Activated CD8-positive, alpha-beta memory T cell treated with anti-CD3 and anti-CD28 coated beads, Interleukin-2, amount 50 U/mL, for 48 hours (primary cell): ENCODE data around the gene DCAF4.
"Not testable (repeated sequence)": the region's sequence is repeated elsewhere in the genome, so short reads cannot be mapped to it uniquely, and the experiment has no call there.

ENCODE experiments used
- DNase-seq: peaks from one replicate; pipeline ENCODE4 v3.0.0-alpha.2; 2020

DCAF4 gene

DNA sequence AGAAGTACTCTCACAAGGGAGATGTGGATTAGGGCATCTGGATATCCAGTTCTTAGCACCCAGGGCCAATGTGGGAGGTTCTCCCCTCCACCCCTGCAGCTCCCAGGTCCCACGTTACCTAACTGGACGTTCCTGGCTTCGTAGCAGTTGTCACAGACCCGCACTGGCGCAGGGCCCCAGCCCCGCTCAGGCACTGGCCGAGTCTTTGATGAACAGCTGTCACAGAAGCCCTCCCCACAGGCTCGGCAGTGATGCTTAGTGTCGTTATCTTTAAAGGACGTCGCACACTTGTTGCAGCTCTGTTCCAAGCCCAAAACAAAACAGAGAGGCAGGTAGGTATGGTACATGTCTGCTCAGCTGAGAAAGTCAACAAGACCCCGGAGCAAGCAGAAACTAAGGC lies 48.4 kb downstream of the DCAF4 start:
- no peak for DNase-seq

DNA sequence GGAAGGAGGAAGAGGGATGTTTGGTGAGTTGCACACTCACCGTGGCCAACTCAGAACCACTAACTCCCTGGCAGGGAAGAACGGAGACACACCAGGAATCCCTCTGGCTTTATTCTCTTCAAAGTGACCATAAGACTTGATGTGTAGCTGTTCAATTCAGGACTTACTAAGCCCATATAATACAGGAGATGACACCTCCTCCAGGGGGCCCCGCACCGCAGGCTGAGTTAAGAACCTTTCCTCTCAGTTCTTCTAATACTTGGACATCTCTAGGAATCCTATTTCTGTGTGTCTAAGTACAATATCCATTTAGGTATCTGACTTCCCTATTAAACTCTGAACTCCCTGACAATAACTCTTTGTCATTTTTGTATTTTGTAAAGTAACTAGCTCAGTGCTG lies 49.5 kb downstream of the DCAF4 start:
- DNase-seq = no peak

DNA sequence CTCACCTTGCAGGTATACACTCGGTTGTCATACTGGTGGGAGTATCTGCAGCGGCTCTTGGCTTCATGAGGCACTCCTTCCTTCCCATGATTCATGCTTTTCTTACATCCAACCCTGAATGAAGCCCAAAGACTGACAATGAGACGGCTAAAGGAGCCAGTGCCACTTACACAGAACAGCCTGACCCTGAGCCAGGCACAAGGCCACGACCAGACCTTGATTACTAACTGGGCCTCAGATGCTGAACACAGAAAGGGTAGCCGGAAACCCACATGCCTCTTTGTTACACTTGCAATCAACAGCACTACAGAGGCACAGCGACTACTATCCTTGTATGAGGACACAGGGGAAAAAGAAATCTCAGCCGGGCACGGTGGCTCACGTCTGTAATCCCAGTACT lies 52.6 kb downstream of the DCAF4 start:
- DNase-seq = no peak

DNA sequence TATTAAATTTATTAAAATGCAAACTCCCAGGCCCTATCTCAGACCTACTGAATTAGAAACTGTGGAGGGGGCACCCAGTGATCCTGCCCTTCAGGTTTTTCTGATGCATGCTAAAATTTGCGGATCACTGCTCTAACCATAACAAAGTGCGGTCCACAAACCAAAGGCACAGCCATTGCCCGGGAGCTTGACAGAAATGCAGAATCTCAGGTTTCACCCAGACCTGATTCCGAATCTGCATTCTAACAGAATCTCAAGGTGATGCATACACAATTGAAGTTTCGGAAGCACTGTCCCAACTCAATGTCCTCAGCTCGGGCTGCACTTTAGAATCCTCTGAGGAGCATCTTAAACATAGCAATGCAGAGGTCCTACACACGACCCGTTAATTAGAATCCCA lies 54.6 kb downstream of the DCAF4 start:
- no peak for DNase-seq

DNA sequence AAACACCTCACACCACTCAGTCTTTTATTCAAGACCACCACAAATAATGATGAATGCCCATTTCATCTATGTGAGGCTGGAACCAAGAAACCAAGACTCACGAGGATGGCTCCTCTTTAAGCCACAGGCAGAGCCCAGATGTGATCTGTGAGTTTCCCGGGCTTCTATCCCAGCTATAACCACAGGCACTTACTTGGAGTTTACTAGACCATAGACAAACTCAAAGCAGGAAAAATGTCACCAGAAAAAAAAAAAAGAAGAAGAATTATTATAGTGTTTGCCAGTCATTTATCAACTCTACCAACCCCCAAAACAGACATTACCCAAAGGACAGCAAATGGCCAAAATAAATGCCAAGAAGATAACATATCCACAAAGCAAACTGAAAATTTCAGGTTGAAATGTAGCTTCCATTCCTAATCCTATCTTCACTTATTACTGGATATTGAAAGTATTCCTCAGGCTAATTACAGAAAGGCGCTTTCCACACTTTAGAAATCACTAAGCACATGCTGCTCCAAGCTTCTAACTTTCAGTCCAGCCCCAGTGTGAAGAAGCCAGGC lies 56.0 kb downstream of the DCAF4 start:
- DNase-seq = no peak

DNA sequence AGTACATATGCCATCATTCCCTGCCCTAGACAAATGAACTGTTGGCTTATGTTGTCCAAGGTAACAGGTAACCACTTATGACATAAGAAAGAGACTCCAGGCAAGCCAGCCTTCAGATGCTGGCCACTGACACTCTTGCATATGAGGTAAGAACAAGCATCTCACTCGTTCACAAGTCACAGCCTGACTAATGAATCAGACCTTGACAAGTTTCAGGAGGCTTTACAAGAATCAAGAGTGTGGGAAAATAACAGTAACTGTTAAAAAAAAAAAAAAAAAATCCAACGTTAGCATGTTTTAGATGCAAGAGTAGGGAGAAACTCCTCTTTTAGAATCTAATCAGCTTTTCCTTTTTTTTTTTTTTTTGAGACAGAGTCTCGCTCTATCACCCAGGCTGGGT lies 60.0 kb downstream of the DCAF4 start:
- DNase-seq = no peak

DNA sequence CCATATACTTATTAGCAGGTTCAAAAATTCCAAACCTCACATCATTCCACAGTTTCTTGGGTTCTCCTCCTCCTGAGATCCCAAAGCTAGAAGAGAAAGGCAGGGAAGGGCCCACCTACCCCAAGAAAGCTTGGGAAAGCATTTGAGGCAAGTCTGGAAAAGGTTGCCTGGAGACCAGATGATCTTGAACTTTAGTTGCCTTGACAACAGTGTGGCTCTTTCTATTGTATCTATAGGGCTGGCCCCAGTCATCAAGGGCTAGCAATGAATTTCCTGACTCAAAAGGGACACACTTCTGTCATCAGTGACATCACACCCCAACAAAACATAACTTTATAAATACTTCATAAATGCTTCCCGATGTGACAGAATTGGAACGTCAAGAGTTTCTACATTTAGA lies 60.6 kb downstream of the DCAF4 start:
- DNase-seq = no peak

DNA sequence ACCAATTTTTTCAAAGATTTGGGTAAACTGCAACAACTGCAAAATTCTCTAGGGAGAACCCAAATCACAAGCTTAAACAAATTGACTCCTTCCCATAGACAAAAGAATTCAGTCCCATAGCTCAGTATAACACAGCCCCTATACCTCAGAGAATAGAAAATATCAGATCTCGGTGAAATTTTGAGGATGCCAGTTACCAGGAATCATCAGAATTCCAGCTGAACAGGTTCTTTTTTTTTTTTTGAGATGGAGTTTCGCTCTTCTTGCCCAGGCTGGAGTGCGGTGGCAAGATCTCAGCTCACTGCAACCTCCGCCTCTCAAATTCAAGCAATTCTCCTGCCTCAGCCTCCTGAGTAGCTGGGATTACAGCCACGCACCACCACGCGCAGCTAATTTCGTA lies 63.9 kb downstream of the DCAF4 start:
- no peak for DNase-seq

DNA sequence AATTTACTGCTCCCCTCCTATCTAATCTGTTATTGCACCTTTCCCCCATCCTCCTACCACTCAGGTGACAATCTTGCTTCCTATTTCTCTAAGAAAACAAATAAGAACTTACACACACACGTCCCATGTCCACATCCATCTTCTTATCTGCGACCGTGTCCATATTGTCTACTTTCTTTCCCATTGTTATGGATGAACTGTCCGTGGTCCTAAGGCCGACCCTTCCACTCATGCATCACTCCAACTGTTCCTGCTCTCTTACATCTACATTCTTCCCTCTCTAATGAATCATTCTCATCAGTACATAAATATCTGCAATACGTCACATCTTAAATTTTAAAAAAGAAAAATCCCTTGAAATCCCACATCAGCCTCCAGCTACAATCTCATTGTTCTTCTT lies 70.7 kb downstream of the DCAF4 start:
- no peak for DNase-seq

DNA sequence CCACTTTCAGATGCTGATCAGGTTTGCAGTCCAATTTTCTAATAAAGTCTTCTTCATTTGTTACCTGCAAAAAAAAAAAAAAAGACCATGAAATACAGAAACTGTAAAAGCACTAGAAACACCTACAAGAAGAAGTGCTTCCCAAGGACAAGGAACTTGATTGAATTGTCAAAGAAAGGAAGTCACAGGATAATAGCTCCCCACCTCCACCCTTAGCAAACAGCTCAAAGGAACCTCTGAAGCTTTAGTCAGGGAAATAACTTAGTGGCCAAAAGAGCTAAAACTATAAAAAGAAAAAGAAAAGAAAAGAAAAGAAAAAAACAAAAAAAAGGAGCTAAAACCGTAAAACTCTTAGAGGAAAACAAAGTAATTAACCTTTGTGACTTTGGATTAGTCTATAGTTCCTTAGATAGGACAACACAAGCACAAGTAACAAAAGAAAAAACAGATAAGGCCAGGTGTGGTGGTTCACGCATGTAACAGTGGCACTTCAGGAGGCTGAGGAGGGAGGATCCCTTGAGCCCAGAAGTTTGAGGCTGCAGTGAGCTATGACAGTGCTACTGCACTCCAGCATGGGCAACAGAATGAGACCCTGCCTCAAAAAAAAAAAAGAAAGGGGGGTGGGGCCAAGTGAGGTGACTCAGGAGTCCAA lies 72.1 kb downstream of the DCAF4 start:
- DNase-seq = no peak

DNA sequence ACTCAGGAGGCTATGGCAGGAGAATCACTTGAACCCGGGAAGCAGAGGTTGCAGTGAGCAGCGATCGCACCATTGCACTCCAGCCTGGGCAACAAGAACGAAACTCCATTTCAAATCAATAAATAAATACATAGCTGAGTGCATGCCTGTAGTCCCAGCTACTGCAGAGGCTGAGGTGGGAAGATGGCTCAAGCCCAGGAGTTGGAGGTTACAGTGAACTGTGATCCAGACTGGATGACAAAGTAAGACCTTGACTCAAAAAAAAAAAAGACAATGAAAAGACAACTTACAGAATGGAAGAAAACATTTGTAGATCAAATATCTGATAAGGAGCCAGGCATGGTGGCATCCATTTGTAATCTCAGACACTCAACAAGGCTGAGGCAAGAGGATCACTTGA lies 73.1 kb downstream of the DCAF4 start:
- DNase-seq = no peak

DNA sequence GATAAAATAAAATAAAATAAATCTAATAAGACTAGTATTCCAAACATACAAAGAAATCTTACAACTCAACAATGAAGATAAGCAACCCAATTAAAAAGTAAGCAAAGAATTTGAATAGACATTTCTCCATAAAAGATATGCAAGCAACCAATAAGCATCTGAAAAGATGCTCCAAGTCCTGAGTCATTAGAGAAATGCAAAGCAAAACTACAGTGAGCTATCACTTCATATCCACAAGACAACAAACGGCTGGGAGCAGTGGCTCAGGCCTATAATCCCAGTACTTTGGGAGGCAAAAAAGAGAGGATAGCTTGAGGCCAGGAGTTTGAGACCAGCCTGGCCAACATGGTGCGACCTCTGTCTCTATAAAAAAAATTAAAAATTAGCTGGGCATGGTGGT lies 73.8 kb downstream of the DCAF4 start:
- no peak for DNase-seq

DNA sequence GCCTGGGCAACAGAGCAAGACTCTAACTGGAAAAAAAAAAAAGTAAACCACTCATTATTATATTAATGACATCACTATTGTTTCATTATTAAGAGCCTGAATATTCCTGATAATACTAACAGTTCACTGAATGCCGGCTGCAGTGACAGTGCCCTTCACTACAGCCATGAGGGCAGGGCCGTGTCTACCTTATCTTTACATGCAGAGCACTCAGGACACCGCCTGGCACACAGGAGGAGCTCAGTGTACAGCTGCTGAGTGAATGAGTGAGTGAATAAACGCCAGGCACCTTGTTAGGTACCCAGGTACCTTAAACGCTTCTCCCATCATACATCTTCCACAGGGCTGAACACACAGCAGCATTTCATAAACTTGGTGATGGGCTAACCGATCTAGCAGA lies 77.4 kb downstream of the DCAF4 start:
- DNase-seq = no peak

DNA sequence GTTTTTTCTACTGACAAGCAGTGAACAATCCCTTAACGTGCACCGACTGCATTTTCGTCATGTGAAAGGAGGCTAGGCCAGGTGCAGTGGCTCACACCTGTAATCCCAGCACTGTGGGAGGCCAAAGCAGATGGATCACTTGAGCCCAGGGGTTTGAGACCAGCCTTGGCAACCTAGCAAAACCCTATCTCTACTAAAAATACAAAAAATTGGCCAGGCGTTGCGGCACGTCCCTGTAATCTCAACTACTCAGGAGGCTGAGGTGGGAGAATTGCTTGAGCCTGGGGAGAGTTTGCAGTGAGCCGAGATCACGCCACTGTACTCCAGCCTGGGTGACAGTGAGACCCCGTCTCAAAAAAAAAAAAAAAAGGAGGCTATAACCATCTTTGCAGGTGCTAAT lies 78.4 kb downstream of the DCAF4 start:
- not testable (repeated sequence) for DNase-seq

DNA sequence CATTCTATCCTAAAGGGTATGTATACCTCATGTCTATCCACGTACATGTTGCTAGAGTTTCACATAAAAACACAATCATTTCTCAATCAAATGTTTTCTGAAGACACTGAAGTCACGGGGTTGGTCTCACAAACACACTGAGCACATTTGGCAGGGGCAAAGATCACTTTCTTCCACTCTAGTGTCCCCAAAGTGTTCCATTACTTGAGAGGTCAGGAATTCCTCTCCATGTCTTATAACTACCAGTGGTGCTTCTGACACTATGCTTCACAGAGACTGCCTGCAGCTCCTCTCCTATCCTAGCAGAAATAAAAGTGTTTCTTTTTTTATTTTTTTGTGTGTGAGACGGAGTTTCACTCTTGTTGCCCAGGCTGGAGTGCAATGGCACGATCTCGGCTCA lies 81.6 kb downstream of the DCAF4 start:
- no peak for DNase-seq

DNA sequence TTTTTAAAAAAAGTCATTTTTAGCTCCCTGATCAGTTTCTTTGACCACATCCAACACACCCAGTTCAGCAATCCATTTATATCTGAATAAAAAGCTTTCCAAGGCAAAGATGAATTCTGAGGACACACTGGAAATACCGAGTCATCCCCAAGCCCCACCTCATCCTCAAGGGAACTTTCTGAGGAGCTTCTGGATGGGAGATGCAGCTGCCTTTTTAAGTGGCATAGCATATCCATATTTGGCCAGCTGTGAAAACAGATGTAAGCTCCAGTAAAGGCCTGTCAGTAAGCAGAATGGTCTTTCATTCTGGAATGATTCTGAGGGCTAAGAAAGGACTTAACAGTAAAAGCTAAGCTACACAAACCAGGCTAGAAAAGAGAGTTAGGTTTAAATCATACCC lies 82.2 kb downstream of the DCAF4 start:
- no peak for DNase-seq
